NCI-H510A treated with DMSO at 0.1 percent for 48 hours (cell line): ENCODE measurements around the gene KANSL1.

Source experiments
- DNase-seq: peaks from one replicate; lab custom pipeline; 2025; lab: John Stamatoyannopoulos, UW

KANSL1 gene

GRCh38 chr17:45981306-45981705 lies 211.9 kb downstream of the KANSL1 start:
- no peak for DNase-seq

GRCh38 chr17:45980855-45981254 lies 212.4 kb downstream of the KANSL1 start:
- no peak for DNase-seq
